OCI-LY3 (cell line): Measurements from ENCODE around the gene RFTN1.

Source experiments
- H2AFZ ChIP-seq: fragments of 200-600, 300-600 bp; shearing (Covaris generic); 2 replicates; pipeline ENCODE4 v1.6.0; 2014; ENCODE audit warnings: antibody characterized with exemption, low read depth, low read length
- H3K27ac ChIP-seq: fragments of 200-600, 300-600 bp; sonication (generic); 2 replicates; pipeline ENCODE4 v1.5.1; 2014; ENCODE audit warnings: mild to moderate bottlenecking, low read length, moderate library complexity, mixed read lengths
- H3K27me3 ChIP-seq: fragments of 200-600, 300-600 bp; sonication (generic); 2 replicates; pipeline ENCODE4 v1.6.1; 2014; ENCODE audit warnings: low read depth, low read length, mixed read lengths
- H3K36me3 ChIP-seq: fragments of 200-600, 300-600 bp; sonication (generic); replicated peaks from 2 replicates; pipeline ENCODE3; 2014; ENCODE audit warnings: low read depth, low read length, mixed read lengths
- H3K4me1 ChIP-seq: fragments of 300-600, 200-600 bp; sonication (generic); 2 replicates; pipeline ENCODE4 v1.6.1; 2014; ENCODE audit warnings: low read length, mixed read lengths
- H3K4me2 ChIP-seq: fragments of 200-600, 300-600 bp; sonication (generic); 2 replicates; pipeline ENCODE4 v1.6.1; 2014; ENCODE audit warnings: low read length, mixed read lengths
- H3K4me3 ChIP-seq: fragments of 300-600, 200-600 bp; sonication (generic); 2 replicates; pipeline ENCODE4 v1.5.1; 2014; ENCODE audit warnings: antibody characterized with exemption, mild to moderate bottlenecking, low read length, moderate library complexity
- H3K79me2 ChIP-seq: fragments of 300-600, 200-600 bp; shearing (Covaris generic); 2 replicates; pipeline ENCODE4 v1.6.1; 2014; ENCODE audit warnings: mild to moderate bottlenecking, low read length, mixed read lengths
- H3K9ac ChIP-seq: fragments of 300-600, 200-600 bp; shearing (Covaris generic); 2 replicates; pipeline ENCODE4 v1.6.0; 2014; ENCODE audit warnings: mild to moderate bottlenecking, low read length, moderate library complexity
- H3K9me3 ChIP-seq: fragments of 200-600, 300-600 bp; shearing (Covaris generic); 2 replicates; pipeline ENCODE4 v1.6.1; 2014; ENCODE audit warnings: low read length, mixed read lengths; ENCODE audit not compliant: insufficient read depth
- H4K20me1 ChIP-seq: fragments of 200-600, 300-600 bp; sonication (generic); 2 replicates; pipeline ENCODE4 v1.6.1; 2016; ENCODE audit warnings: low read length, mixed read lengths; ENCODE audit not compliant: insufficient read depth
- CTCF ChIP-seq: fragments of 200-600, 300-600 bp; sonication (generic); IDR thresholded peaks from 2 replicates; pipeline ENCODE4 v1.5.1; 2014; ENCODE audit warnings: antibody characterized with exemption, low read length, low read depth
- EZH2phosphoT487 ChIP-seq: fragments of 200-600 bp; shearing (Covaris generic); IDR thresholded peaks from 2 replicates; pipeline ENCODE4 v1.6.1; 2018; ENCODE audit warnings: antibody characterized with exemption, mixed run types, low read depth

Gene RFTN1

DNA sequence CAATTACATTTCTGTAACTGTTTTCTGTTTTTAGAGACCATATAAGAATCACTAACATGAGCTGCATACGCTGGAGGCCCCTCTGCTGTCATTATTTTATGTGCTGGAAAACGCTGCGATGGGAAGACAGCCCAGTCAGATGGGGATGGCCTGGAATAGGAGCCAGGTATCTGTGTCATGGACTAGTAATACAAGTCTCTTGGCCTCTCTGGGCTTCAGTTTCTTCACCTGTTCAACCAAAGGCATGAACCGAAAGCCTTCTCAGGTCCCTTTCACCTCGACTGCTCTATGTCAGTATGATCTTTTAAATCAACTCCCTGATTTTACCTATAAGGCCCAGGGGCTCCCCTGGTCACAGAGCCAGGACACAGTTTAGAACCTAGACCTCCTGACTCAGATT, 14.6 kb upstream of the RFTN1 start:
- H3K27ac ChIP-seq: no peak overlapping the region
- peaks cover 35% of the 10 kb centered on the region for H3K36me3 ChIP-seq
- no peak overlapping the region for H3K4me2 ChIP-seq
- H3K79me2 ChIP-seq: no peaks in the 10 kb centered on the region
- H2AFZ ChIP-seq: no peak overlapping the region
- no peaks in the 10 kb centered on the region for H3K27me3 ChIP-seq
- H3K4me3 ChIP-seq: no peak overlapping the region
- TF ChIP-seq EZH2phosphoT487: no peak
- TF ChIP-seq CTCF: no peak
- H3K9me3 ChIP-seq: peaks cover 32% of the 10 kb centered on the region
- no peaks in the 10 kb centered on the region for H4K20me1 ChIP-seq
- H3K9ac ChIP-seq: no peak overlapping the region
- H3K4me1 ChIP-seq: peaks cover 35% of the 10 kb centered on the region

GRCh38 chr3:16524196-16524595, 10.7 kb upstream of the RFTN1 start:
- Histone ChIP-seq H3K36me3 (peaks cover 48% of the 10 kb centered on the region), H3K27me3 (no peaks in the 10 kb centered on the region), H3K4me3 (peak overlapping the region; percentile 11; the same call in 1 of the 2 replicates), H3K9ac (no peak overlapping the region; the same call in 1 of the 2 replicates), H3K9me3 (peaks cover 43% of the 10 kb centered on the region), H3K4me2 (peak overlapping the region; percentile 29; the same call in 1 of the 2 replicates), H3K79me2 (no peaks in the 10 kb centered on the region; the same call in 1 of the 2 replicates), H4K20me1 (no peaks in the 10 kb centered on the region), H3K27ac (peak overlapping the region; percentile 90), H3K4me1 (peaks cover 72% of the 10 kb centered on the region), H2AFZ (no peak overlapping the region)
- TF ChIP-seq CTCF (no peak), EZH2phosphoT487 (no peak)

GRCh38 chr3:16523778-16524177, 10.3 kb upstream of the RFTN1 start:
- peak overlapping the region; percentile 29 for H3K4me2 ChIP-seq
- TF ChIP-seq CTCF (no peak), EZH2phosphoT487 (no peak)
- no peaks in the 10 kb centered on the region for H4K20me1 ChIP-seq

DNA sequence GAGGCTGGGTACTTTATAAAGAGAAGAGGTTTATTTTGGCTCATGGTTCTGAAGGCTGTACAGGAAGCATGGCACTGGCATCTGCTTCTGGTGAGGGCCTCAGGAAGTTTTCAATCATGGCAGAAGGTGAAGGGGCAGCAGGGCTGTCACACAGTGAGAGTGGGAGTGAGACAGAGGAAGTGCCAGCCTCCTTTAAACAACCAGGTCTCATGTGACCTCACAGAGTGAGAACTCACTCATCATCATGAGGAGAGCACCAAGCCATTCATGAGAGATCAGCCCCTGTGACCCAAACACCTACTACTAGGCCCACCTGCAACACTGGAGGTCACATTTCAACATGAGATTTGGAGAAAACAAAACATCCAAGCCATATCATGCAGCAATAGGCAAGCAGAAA, 9.3 kb upstream of the RFTN1 start:
- H3K79me2 ChIP-seq: no peaks in the 10 kb centered on the region; the same call in 1 of the 2 replicates
- peaks cover 73% of the 10 kb centered on the region for H3K4me1 ChIP-seq
- H3K4me2 ChIP-seq: peak overlapping the region; percentile 29; the same call in 1 of the 2 replicates
- no peaks in the 10 kb centered on the region for H3K27me3 ChIP-seq
- H3K4me3 ChIP-seq: no peak overlapping the region
- no peak overlapping the region for H2AFZ ChIP-seq
- peaks cover 54% of the 10 kb centered on the region for H3K9me3 ChIP-seq
- H3K27ac ChIP-seq: peak overlapping the region; percentile 90
- peak overlapping the region; percentile 59; the same call in 1 of the 2 replicates for H3K9ac ChIP-seq
- peaks cover 60% of the 10 kb centered on the region for H3K36me3 ChIP-seq
- no peaks in the 10 kb centered on the region for H4K20me1 ChIP-seq
- TF ChIP-seq EZH2phosphoT487: no peak

More at GRCh38 chr3:16523778-16524177, 10.3 kb upstream of the RFTN1 start:
- H3K79me2 ChIP-seq: no peaks in the 10 kb centered on the region; the same call in 1 of the 2 replicates
- no peaks in the 10 kb centered on the region for H3K27me3 ChIP-seq
- H3K4me1 ChIP-seq: peaks cover 72% of the 10 kb centered on the region
- no peak overlapping the region for H2AFZ ChIP-seq
- peak overlapping the region; percentile 90 for H3K27ac ChIP-seq
- peak overlapping the region; percentile 11; the same call in 1 of the 2 replicates for H3K4me3 ChIP-seq
- peaks cover 51% of the 10 kb centered on the region for H3K36me3 ChIP-seq
- H3K9ac ChIP-seq: no peak overlapping the region; the same call in 1 of the 2 replicates
- H3K9me3 ChIP-seq: peaks cover 46% of the 10 kb centered on the region
